HG03196 (cell line): ENCODE measurements around the gene PAFAH1B1.
A peak's percentile ranks its signal among the peaks of the same experiment; 100 is the strongest.

Experiments used
- ATAC-seq: cut with Tn5 transposase; IDR thresholded peaks from one replicate; pipeline ENCODE4 v1.9.1; 2021; ENCODE audit not compliant: unreplicated experiment

PAFAH1B1 gene

GRCh38 chr17:2701161-2701995 is 107.9 kb downstream of the PAFAH1B1 start:
- no peak for ATAC-seq

DNA sequence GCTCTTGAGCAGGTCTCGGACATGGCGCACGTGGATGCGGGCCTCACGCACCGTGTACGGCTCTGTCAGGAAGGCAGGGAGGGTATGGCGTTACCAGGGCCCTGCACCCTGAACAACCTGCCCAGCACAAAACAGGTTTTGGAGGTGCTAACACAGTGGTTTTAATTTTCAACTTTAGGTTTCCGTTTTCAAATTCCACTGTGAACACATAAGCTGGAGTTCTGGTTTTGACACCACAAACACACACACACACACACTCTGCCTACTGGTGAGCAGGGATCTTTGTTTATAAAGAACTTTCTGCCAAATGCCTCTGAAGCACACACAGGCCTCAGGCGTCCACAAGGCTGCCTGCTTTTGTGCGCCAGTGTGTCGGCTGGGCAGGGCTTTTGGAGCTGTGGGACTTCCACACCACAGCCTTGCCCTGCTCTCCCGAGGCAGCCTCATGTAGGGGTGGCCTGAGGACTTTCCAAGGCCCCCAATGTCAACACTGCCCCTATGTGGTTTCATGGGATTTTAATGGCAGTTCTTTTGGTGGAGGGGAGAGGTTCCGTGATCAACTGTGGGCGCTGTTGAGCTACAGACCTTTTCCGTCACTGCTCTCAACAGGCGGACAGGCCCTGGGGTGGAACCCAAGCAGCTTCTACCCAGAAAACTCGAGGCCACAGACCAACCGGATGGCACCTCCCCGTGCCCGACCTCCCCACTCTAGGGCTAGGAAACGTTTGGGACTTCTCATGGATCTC is 108.7 kb downstream of the PAFAH1B1 start:
- ATAC-seq = no peak

DNA sequence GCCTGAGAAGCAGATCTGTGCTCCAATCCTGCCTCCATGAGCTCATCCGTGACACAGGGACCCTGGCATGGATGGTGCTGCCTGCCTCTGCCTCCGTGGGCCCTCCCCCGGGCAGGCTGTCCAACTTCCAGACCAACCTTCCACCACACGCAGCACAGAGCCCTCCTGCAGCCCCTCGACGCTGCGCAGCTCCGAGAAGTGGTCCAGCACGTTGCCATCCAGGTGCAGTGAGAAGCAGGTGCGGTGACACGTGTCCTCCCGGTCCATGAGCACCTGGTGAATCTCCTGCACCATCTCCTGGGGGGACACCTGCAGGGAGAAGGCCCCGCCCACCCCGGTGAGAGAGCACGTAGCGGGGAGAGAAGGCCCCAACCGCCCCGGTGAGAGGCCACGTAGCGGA is 109.7 kb downstream of the PAFAH1B1 start:
- ATAC-seq = no peak

GRCh38 chr17:2703606-2704005 is 110.2 kb downstream of the PAFAH1B1 start:
- no peak for ATAC-seq

DNA sequence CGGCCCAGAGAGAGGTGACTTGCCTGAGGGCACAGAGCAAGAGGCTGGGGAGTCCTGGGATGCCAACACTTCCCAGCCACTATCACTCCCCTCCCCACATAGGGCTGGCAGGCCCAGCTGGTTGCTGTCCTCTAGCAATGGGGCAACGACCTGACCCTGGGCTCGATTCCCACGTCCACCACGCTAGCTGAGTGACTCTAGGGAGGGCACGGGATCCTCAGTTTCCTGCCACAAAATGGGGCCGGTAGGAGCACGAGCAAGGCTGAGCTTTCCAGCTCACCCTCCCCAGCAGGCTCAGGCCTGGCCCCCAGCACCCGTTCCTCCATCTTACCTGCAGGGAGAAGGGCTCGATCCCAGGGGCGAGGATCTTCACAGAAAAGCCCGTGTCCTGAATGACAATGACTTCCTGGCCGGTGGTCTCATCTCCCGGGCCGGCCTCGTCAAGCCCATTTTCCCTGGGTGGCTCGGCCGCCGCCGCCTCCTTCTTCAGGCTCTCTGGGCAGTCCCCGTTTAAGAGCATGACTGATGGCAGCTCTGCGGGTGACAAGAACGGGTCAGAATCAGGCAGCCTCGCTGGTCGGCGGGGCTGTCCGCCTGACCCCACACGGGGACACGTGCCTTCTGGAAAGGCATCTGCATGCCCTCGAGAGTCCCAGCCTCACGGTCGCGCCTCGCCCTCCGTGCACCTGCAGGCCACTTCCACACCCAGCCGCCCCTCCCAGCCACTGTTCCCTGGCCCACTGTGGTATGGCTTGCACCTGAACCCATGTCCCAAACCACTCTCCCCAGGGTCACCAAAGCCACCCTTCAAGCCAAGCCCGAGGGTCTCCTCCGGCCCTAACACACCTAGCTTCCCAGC is 110.8 kb downstream of the PAFAH1B1 start:
- ATAC-seq = no peak

GRCh38 chr17:2704890-2705248 is 111.4 kb downstream of the PAFAH1B1 start:
- no peak for ATAC-seq

GRCh38 chr17:2705263-2705662 is 111.8 kb downstream of the PAFAH1B1 start:
- ATAC-seq = no peak

- no peak for ATAC-seq
Observed at GRCh38 chr17:2705888-2706795, 112.7 kb downstream of the PAFAH1B1 start.

- no peak for ATAC-seq
Observed at GRCh38 chr17:2706911-2707510, 113.6 kb downstream of the PAFAH1B1 start.

DNA sequence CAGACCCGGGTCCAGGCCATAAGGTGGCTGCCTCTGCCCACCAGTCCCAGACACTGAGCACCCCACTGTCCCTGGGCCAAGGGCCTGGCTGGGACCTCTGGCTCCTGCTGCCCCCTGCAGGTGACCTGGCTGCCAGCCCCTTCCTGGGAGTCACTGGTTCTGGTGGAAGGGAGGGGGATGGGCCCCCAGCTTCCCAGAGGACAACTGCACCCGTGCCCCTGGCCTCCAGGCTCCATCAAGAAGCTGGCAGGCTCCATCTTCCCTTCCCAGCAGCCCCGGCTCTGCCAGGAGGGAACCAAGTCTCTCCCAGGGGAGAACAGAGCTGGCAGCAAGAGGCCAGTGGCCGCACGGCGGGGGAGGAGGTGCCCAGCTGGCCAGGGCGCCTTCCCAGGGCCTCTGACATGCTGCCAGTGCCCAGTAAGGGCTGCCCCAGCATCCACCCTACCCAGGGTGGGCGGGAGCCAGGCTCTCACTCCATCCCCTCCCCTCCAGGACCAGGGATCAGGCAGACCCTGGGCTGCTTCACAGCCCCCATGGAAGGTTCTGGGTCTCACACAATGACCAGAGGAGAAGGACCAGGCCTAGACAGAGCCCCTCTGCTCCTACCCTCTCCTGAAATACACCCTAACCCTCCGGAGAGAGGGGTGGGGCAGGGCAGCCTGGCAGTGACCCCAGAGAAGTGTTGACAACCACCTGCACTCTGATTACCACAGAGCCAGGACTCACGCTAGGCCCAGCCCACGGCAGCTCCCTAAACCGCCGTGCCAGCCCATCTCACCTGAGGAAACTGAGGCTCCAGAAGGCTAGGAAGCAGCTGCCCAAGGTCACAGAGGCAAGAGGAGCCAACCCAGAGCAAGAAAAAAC is 114.5 kb downstream of the PAFAH1B1 start:
- ATAC-seq = no peak

- no peak for ATAC-seq
Observed at GRCh38 chr17:2708585-2709182, 115.2 kb downstream of the PAFAH1B1 start.

- ATAC-seq = no peak
Observed at GRCh38 chr17:2709183-2709661, 115.8 kb downstream of the PAFAH1B1 start.

GRCh38 chr17:2710071-2710802 is 116.8 kb downstream of the PAFAH1B1 start:
- ATAC-seq = no peak

GRCh38 chr17:2710803-2711607 is 117.6 kb downstream of the PAFAH1B1 start:
- ATAC-seq = no peak

DNA sequence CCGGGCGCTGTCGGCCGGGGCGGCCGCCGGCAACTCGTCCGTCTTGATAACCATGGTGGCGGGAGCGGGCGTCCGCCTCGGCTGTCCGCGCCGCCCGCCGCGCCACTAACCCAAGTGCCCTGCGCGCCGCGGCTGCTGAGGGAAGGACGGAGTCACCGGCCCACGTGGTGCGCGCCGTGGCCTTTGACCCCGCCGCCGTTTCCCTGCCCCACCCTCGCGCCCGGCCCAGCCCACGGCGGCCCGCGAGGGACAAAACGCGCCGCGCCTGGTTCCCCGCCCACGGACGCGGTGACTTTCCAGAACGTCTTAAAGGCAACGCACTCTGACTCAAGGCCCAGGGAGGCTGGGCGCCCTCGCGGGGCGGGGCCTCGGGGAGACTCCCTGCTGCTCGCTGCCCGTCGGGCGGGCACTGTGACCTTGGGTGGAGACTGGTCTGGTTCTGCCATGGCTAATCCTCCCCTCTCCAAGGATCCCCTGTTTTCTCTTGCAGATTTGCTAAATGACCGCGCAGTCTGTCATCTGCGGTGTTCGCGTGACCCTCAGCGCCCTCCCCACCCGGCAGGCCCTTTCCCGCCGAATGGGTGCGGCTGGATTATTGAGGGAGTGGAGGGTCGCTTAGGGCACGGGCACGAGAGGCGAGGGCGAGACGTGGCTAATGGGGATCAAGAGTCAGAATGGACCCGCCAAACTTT is 118.3 kb downstream of the PAFAH1B1 start, which contains the start of gene CLUH:
TSS of gene CLUH (minus strand) at position 157 of the 692 bp plus-strand sequence. CDS start at position 54, 103 bp downstream.
- peak; percentile 67 for ATAC-seq
